NB4 (cell line): ENCODE data around the gene PXMP4.

Experiments
- DNase-seq: peaks from one replicate; pipeline ENCODE4 v3.0.0; 2010; ENCODE audit warnings: low read depth
- H3K4me3 ChIP-seq: one replicate; pipeline ENCODE4 v1.5.1; 2011; ENCODE audit warnings: mild to moderate bottlenecking, low read depth, low read length, moderate library complexity
- MAX ChIP-seq: IDR thresholded peaks from 2 replicates; pipeline ENCODE4 v1.6.1; 2011; ENCODE audit warnings: low read depth, low read length
- MYC ChIP-seq: IDR thresholded peaks from 2 replicates; pipeline ENCODE4 v1.6.1; 2011; ENCODE audit warnings: low read depth, low read length
- POLR2A ChIP-seq: IDR thresholded peaks from 2 replicates; pipeline ENCODE4 v1.6.1; 2011; ENCODE audit warnings: mild to moderate bottlenecking; ENCODE audit not compliant: insufficient read length; ENCODE audit errors: extremely low read depth
- TF ChIP-seq, protein P1 (sequence below): IDR thresholded peaks from one replicate; pipeline ENCODE4 v1.5.1; 2012; ENCODE audit warnings: low read depth, low read length

PXMP4 gene

GRCh38 chr20:33655164-33655563 lies 64.9 kb downstream of the PXMP4 start:
- DNase-seq: no peak
- TF ChIP-seq, protein P1, sequence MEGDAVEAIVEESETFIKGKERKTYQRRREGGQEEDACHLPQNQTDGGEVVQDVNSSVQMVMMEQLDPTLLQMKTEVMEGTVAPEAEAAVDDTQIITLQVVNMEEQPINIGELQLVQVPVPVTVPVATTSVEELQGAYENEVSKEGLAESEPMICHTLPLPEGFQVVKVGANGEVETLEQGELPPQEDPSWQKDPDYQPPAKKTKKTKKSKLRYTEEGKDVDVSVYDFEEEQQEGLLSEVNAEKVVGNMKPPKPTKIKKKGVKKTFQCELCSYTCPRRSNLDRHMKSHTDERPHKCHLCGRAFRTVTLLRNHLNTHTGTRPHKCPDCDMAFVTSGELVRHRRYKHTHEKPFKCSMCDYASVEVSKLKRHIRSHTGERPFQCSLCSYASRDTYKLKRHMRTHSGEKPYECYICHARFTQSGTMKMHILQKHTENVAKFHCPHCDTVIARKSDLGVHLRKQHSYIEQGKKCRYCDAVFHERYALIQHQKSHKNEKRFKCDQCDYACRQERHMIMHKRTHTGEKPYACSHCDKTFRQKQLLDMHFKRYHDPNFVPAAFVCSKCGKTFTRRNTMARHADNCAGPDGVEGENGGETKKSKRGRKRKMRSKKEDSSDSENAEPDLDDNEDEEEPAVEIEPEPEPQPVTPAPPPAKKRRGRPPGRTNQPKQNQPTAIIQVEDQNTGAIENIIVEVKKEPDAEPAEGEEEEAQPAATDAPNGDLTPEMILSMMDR: no peak
- TF ChIP-seq MAX (no peak), POLR2A (no peak), MYC (no peak)
- H3K4me3 ChIP-seq: no peak overlapping the region

- H3K4me3 ChIP-seq: no peak overlapping the region
- no peak for DNase-seq
- TF ChIP-seq MYC (no peak), POLR2A (no peak), MAX (no peak)
- TF ChIP-seq, protein P1: no peak
These were observed 65.4 kb downstream of the PXMP4 start for GRCh38 chr20:33654680-33655161.

DNA sequence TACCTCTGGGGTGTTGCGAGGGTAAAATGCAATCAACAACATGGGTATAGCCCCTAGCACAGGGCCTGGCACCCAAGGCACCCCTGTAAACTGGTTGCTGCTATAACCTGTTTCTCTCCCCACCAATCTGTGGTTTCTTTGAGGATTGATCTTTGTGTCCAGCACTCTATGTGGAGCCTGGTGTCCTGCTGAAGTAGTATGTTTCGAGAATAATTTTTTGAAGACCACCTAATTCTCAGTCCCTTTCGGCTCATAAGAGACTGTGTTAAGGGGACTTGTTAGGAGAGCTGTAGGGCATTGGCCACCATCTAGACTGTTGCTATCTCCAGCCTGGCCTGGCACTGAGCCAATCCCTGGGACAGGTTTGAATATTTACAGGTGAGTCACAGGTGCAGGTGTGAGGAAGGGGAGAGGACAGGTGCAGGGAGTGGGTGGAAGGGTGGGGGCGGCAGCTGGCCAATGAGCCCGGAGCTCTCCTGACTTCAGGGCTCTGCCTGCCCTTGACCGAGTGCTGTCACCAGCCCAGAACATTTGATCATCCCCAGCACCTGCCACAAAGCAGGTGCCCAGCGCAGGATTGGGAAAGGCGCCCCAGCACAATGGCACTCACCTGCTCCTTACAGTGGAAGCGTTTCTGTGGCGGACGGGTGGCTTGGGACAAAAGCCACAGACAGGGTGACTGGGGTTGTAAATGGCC lies 66.1 kb downstream of the PXMP4 start:
- H3K4me3 ChIP-seq: no peak overlapping the region
- DNase-seq: no peak
- TF ChIP-seq MYC (no peak), MAX (no peak), POLR2A (no peak)
- TF ChIP-seq, protein P1: no peak

GRCh38 chr20:33653218-33653899 lies 66.8 kb downstream of the PXMP4 start:
- TF ChIP-seq, protein P1: peak; percentile 95
- TF ChIP-seq MYC: no peak
- no peak overlapping the region for H3K4me3 ChIP-seq
- DNase-seq: peak; percentile 72
